Activated CD4-positive, alpha-beta memory T cell treated with anti-CD3 and anti-CD28 coated beads, Interleukin-2, amount 10 ng/mL, durations not matched to agents 7 days and 5 days (primary cell): ENCODE measurements around the gene PTPRU. TPM values are rescaled to one million over a fixed set of nuclear protein-coding genes. Genes with fewer than 3 reads are reported as not detected.
"Not testable (repeated sequence)": the region's sequence is repeated elsewhere in the genome, so short reads cannot be mapped to it uniquely, and the experiment has no call there.

Experiments used
- CTCF ChIA-PET: fragments of 350-600 bp; sonication (Branson Sonifier 250); formaldehyde crosslinking; loops from one replicate; lab custom pipeline; 2021; ENCODE audit warnings: antibody characterized with exemption, inconsistent platforms; lab: Charles Lee
- POLR2A ChIA-PET: fragments of 350-600 bp; sonication (Branson Sonifier 250); formaldehyde crosslinking; loops from one replicate; lab custom pipeline; 2021; ENCODE audit warnings: antibody characterized with exemption; lab: Charles Lee
- DNase-seq: peaks from one replicate; pipeline ENCODE4 v3.0.0-alpha.2; 2020
- H3K27ac Mint-ChIP-seq: one replicate; pipeline ENCODE4 v1.8.0; 2021; ENCODE audit warnings: mild to moderate bottlenecking, mixed read lengths
- H3K27me3 Mint-ChIP-seq: one replicate; pipeline ENCODE4 v1.8.0; 2021; ENCODE audit warnings: mixed read lengths
- H3K36me3 Mint-ChIP-seq: one replicate; pipeline ENCODE4 v1.8.0; 2021; ENCODE audit warnings: low read depth, mixed read lengths
- H3K4me1 Mint-ChIP-seq: one replicate; pipeline ENCODE4 v1.8.0; 2021; ENCODE audit warnings: mixed read lengths
- H3K4me3 Mint-ChIP-seq: one replicate; pipeline ENCODE4 v1.8.0; 2021; ENCODE audit warnings: mild to moderate bottlenecking, mixed read lengths
- H3K9me3 Mint-ChIP-seq: one replicate; pipeline ENCODE4 v1.8.0; 2021; ENCODE audit warnings: mixed read lengths
- total RNA-seq, 2 experiments: library from RNA; stranded (reverse); gene quantifications; one replicate each; pipeline ENCODE4 v1.2.3, GENCODE V29; 2021

Gene PTPRU
- total RNA-seq, 2 experiments from 2014 or later = 0.13 to 0.68 TPM

DNA sequence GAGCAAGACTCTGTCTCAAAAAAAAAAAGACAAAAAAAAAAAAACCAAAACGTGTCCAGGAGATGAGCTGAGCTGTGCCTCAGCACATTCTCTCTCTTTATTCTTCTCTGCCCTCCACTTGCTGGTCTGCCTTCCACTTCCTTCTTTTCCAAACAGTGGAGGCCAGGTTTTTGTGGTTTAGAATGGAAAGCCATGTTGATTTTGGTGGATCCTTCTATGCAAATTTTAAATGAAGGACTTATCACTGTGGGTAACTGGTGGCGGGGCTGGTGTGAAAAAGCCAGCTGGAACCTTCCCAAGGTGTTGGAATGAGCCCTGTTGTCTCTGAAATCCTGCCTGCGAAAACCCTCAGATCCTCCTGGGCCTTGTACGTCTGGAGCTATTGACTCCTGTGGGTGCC lies 61.9 kb downstream of the PTPRU start:
- H3K27me3 Mint-ChIP-seq = peaks cover 23% of the 10 kb centered on the region
- CTCF ChIA-PET = no interaction called here

DNA sequence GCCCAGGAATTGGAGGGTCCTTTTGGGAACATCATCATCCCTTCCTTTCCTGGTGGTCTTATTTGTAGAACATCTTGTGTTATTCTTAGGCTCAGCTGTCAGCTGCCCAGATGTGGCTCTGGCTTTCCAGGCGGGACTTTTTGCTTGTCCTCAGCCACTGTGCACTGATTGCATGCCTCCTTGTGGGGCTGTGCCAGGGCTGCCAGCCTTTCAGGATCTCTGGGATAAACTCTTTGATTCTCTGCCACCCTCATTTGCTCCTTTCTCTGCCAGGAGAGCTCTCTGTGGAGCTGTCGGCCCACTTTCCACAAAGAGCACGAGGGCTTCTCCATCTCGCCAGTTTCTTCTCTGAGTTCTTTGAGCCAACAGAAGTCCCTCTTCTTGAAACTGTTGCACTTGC lies 63.1 kb downstream of the PTPRU start:
- DNase-seq = no peak
- Mint-ChIP-seq H3K4me3 (no peak overlapping the region), H3K36me3 (no peaks in the 10 kb centered on the region), H3K27me3 (peaks cover 21% of the 10 kb centered on the region), H3K27ac (no peak overlapping the region), H3K4me1 (no peaks in the 10 kb centered on the region), H3K9me3 (peaks cover 3% of the 10 kb centered on the region)
- ChIA-PET CTCF (no interaction called here), POLR2A (no interaction called here)

More for the DNA sequence above, 61.9 kb downstream of the PTPRU start:
- Mint-ChIP-seq H3K4me3 (no peak overlapping the region), H3K9me3 (peaks cover 3% of the 10 kb centered on the region), H3K36me3 (no peaks in the 10 kb centered on the region), H3K27ac (no peak overlapping the region), H3K4me1 (no peaks in the 10 kb centered on the region)
- POLR2A ChIA-PET = no interaction called here
- no peak for DNase-seq

DNA sequence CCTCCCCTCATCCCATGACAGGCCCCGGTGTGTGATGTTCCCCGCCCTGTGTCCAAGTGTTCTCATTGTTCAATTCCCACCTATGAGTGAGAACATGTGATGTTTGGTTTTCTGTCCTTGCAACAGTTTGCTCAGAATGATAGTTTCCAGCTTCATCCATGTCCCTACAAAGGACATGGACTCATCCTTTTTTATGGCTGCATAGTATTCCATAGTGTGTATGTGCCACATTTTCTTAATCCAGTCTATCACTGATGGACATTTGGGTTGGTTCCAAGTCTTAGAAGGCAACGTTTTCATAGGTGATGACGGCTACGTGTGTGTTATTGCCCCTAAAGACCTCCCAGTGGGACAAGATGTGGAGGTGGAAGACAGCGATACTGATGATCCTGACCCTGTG lies 65.4 kb downstream of the PTPRU start:
- POLR2A ChIA-PET, CTCF ChIA-PET, H3K27ac Mint-ChIP-seq, H3K4me3 Mint-ChIP-seq, H3K9me3 Mint-ChIP-seq, H3K4me1 Mint-ChIP-seq, H3K36me3 Mint-ChIP-seq, DNase-seq: not testable (repeated sequence)
- H3K27me3 Mint-ChIP-seq = peaks cover 15% of the 10 kb centered on the region

DNA sequence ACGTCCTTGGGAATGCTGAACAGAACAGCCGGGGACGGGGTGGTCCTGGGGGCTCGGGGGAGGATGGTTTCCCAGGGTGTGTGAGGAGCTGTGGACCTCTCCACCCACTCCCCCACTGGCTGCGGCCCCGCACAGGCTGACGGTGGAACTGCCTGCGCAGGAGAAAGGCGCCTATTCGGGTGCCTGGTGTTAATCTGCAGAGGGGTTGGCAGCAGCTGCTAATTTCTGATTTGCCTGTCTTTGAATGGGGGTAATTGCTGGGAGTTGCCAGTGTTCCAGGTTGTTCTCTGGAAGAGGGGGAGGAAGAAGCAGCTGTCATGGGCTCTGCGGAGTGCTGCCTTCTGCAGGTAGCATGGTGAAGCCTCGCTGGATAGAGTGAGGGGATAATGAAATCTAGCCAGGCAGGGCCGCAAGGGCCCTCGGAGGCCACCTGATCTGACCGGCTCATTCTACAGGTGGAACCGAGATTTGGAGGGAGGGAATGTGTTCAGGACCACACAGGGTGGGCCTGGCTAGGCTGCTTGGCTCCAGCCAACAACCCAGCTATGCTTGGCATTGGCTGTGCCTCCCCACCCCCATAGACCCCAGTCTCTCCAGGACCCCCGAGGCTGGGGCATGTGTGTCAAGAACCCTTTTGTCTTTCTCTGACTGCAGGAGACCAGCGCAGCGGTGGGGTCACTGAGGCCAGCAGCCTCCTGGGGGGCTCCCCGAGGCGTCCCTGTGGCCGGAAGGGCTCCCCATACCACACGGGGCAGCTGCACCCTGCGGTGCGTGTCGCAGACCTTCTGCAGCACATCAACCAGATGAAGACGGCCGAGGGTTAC lies 67.1 kb downstream of the PTPRU start:
- ChIA-PET CTCF (no interaction called here), POLR2A (no interaction called here)
- H3K9me3 Mint-ChIP-seq = peaks cover 3% of the 10 kb centered on the region

DNA sequence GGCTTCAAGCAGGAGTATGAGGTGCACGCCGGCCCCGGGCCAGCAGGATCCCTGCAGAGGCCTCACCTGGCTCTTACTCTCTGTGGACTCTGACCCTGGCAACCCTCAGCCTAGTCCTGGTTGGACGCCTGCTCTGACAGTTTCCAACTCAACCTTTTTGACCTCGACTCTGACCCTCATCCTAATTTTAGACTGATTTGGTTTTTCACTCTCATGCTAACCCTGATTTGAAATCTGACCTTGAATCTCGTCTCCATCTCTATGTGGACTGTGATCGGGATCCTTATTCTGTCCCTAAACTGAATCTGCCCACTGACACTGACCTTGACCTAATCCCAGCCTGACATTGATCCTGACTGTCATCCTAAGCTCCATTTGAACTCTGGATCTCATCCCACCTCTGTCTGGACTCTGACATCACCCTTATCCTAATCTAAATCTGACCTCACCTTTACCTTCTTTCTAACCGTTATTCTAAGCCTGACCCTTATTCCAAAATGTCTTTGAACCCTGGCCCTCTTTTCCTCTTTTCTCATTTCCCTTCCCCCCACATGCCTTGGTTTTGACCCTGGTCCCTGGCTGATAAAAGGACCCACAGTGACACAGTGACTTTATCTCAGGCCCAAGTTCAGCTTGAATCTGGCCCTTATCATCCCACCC lies 67.8 kb downstream of the PTPRU start:
- peaks cover 3% of the 10 kb centered on the region for H3K9me3 Mint-ChIP-seq
- H3K36me3 Mint-ChIP-seq = no peaks in the 10 kb centered on the region
- H3K27ac Mint-ChIP-seq = no peak overlapping the region
- H3K4me3 Mint-ChIP-seq = no peak overlapping the region
- no peaks in the 10 kb centered on the region for H3K4me1 Mint-ChIP-seq
- CTCF ChIA-PET = no interaction called here
- no peak for DNase-seq
- H3K27me3 Mint-ChIP-seq = peaks cover 6% of the 10 kb centered on the region
- POLR2A ChIA-PET = no interaction called here

More for the DNA sequence above, 67.1 kb downstream of the PTPRU start:
- no peak overlapping the region for H3K27ac Mint-ChIP-seq
- DNase-seq = no peak
- peaks cover 9% of the 10 kb centered on the region for H3K27me3 Mint-ChIP-seq
- no peaks in the 10 kb centered on the region for H3K36me3 Mint-ChIP-seq
- H3K4me1 Mint-ChIP-seq = no peaks in the 10 kb centered on the region
- H3K4me3 Mint-ChIP-seq = no peak overlapping the region

DNA sequence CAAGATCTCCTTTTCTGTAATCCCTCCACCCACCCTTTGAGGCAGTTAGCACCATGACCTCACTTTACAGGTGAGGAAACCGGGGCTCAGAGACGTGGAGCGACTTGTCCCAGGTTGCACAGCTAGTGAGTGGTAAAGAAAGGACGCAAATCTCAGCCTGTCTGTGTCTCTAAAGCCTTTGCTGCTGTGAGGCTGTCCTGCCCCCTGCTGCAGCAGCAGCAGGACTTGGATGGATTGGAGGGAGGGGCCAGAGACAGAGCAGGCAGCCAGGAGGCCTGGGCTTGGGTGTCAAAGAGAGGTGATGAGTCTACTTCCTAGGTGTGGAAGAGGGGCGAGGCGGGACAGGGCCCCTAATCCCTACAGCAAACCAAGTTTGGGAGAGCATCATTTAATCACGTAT lies 69.6 kb downstream of the PTPRU start:
- CTCF ChIA-PET = no interaction called here
- H3K4me3 Mint-ChIP-seq = no peak overlapping the region
- peaks cover 4% of the 10 kb centered on the region for H3K27me3 Mint-ChIP-seq
- no peak overlapping the region for H3K27ac Mint-ChIP-seq
- peaks cover 3% of the 10 kb centered on the region for H3K9me3 Mint-ChIP-seq
- no peak for DNase-seq
- no peaks in the 10 kb centered on the region for H3K36me3 Mint-ChIP-seq
- POLR2A ChIA-PET = no interaction called here
- H3K4me1 Mint-ChIP-seq = no peaks in the 10 kb centered on the region

DNA sequence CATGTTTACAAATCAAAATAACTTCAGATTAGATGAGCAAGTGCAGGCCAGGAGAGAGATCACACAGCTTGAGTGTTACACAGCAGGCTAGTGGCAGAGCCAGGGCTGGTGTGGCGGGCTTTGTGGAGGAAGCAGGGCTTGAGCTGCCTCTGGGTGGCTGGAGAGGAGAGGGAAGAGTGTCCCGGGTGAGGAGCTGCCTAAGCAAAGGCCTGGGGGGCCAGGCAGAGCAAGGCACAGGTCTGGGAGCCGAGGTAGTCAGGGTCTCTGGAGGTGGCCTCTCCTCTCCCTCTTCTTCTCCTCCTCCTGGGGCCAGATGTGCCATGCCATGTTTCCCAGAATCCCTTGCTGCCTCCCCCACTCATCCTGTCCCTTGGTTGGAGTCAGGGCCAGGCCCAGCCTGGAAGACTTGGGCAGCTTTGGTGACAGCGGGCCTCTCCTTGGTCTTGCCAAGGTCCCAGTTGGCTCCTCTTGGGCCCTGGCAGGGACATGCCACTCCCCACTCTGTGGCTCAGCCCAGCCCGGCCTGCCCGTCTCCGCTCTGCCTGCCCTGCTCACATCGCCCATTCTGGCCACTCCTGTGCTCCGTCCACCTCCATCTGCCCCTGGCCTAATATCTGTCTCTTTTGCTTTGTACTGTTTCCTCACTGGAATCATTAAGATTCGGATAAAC lies 70.3 kb downstream of the PTPRU start:
- DNase-seq = no peak
- Mint-ChIP-seq H3K4me1 (no peaks in the 10 kb centered on the region), H3K36me3 (no peaks in the 10 kb centered on the region), H3K27ac (no peak overlapping the region), H3K9me3 (peaks cover 3% of the 10 kb centered on the region), H3K27me3 (peaks cover 4% of the 10 kb centered on the region), H3K4me3 (no peak overlapping the region)
- ChIA-PET CTCF (no interaction called here), POLR2A (no interaction called here)

DNA sequence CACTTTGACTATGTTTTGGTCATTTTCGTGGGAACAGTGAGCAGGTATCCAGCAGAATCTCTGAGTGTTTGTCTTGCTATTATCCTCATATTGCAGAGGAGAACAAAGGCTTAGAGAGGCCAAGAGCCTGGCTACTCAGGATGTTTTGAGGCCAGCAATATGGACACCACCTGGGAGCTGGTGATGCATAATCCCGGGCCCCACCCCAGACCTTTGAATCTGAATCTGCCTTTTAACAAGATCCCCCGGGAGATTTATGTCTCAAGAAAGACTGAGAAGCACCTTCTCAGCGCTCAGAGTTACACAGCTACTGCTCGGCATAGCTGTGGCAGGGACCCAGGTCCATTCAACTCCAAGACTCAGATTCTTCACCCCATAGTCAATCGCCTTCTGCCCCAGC lies 72.8 kb downstream of the PTPRU start:
- H3K9me3 Mint-ChIP-seq = no peaks in the 10 kb centered on the region
- H3K4me3 Mint-ChIP-seq = no peak overlapping the region
- no peaks in the 10 kb centered on the region for H3K36me3 Mint-ChIP-seq
- no peak overlapping the region for H3K27ac Mint-ChIP-seq
- CTCF ChIA-PET = no interaction called here
- no peaks in the 10 kb centered on the region for H3K4me1 Mint-ChIP-seq
- peaks cover 4% of the 10 kb centered on the region for H3K27me3 Mint-ChIP-seq
- POLR2A ChIA-PET = no interaction called here
- DNase-seq = no peak

DNA sequence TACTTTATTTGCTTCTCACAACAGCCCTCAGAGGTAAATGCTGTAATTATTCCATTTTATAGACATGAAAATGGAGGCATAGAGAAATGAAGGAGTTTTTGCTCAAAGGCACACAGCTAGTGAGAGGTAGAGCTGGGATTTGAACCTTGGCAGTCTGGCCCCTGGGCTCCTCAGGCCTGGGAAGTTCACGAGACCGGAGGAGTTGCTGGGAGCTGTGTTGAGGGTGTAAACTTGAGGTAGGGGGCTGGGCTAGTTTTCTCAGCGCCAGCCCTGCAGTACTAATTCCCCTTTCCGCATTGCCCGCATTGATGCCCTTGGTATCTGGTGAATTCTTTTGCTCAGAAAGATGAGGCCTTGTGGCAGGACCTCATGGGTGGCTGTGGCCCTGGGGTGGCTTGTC lies 73.3 kb downstream of the PTPRU start:
- Mint-ChIP-seq H3K27ac (no peak overlapping the region), H3K4me1 (no peaks in the 10 kb centered on the region), H3K27me3 (peaks cover 4% of the 10 kb centered on the region), H3K4me3 (no peak overlapping the region), H3K9me3 (no peaks in the 10 kb centered on the region), H3K36me3 (no peaks in the 10 kb centered on the region)
- POLR2A ChIA-PET = no interaction called here
- DNase-seq = no peak
- CTCF ChIA-PET = no interaction called here

DNA sequence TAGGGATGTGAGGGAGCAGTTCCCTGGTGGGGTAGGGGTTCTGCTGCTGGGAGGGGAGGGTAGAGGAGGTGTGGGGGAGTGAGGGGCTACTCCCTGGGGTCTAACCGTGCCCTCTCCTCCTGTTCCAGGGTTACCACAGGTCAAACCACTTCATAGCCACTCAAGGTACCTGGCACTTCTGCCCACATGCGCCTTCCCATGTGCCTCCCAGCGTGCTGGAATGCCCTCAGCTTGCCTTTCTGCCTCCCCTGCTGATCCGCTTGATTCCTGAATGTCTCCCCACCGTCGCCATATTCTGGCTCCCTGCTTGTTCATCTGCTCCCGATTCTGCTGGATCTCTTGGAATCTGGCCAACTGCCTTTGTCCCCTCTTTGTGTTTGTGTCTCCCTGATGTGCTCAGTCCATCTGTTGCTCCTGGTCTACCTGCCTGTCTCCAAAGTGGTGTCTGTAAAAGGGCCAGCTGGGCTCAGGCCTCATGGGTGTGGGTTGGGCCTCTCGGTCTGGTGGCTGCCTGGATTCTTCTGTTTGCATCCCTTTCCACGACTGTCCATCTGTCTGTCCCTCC lies 74.4 kb downstream of the PTPRU start:
- POLR2A ChIA-PET = no interaction called here

DNA sequence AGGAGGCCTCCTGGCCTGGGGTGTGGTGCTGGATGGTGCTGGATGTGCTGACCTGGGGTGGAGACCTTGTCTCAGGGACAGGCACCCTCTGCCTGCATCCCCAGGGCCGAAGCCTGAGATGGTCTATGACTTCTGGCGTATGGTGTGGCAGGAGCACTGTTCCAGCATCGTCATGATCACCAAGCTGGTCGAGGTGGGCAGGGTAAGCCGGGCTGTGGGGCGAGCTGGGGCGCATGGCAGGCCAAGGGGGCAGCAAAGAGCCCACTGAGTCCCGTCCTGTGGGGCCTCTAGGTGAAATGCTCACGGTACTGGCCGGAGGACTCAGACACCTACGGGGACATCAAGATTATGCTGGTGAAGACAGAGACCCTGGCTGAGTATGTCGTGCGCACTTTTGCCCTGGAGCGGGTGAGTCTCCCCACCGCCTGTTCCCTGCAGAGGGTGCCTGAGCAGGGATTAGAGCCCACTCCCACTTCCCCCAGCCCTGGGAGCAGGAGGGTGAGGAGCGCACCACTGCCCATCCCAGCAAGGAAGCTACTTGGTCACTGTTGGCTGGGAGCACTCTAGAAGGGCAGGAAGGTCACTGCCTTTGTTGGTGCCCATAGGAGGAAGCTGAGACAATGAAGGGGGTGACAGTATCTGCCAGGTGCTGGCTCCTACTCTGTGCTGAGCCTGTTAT lies 75.2 kb downstream of the PTPRU start:
- no peaks in the 10 kb centered on the region for H3K36me3 Mint-ChIP-seq
- peaks cover 4% of the 10 kb centered on the region for H3K27me3 Mint-ChIP-seq
- H3K27ac Mint-ChIP-seq = no peak overlapping the region
- ChIA-PET POLR2A (no interaction called here), CTCF (no interaction called here)
- no peaks in the 10 kb centered on the region for H3K4me1 Mint-ChIP-seq
- no peak for DNase-seq
- no peaks in the 10 kb centered on the region for H3K9me3 Mint-ChIP-seq
- no peak overlapping the region for H3K4me3 Mint-ChIP-seq

More for the DNA sequence above, 74.4 kb downstream of the PTPRU start:
- no peak overlapping the region for H3K4me3 Mint-ChIP-seq
- CTCF ChIA-PET = no interaction called here
- no peak overlapping the region for H3K27ac Mint-ChIP-seq
- peaks cover 4% of the 10 kb centered on the region for H3K27me3 Mint-ChIP-seq
- no peaks in the 10 kb centered on the region for H3K36me3 Mint-ChIP-seq
- DNase-seq = no peak
- H3K9me3 Mint-ChIP-seq = no peaks in the 10 kb centered on the region
- H3K4me1 Mint-ChIP-seq = no peaks in the 10 kb centered on the region

DNA sequence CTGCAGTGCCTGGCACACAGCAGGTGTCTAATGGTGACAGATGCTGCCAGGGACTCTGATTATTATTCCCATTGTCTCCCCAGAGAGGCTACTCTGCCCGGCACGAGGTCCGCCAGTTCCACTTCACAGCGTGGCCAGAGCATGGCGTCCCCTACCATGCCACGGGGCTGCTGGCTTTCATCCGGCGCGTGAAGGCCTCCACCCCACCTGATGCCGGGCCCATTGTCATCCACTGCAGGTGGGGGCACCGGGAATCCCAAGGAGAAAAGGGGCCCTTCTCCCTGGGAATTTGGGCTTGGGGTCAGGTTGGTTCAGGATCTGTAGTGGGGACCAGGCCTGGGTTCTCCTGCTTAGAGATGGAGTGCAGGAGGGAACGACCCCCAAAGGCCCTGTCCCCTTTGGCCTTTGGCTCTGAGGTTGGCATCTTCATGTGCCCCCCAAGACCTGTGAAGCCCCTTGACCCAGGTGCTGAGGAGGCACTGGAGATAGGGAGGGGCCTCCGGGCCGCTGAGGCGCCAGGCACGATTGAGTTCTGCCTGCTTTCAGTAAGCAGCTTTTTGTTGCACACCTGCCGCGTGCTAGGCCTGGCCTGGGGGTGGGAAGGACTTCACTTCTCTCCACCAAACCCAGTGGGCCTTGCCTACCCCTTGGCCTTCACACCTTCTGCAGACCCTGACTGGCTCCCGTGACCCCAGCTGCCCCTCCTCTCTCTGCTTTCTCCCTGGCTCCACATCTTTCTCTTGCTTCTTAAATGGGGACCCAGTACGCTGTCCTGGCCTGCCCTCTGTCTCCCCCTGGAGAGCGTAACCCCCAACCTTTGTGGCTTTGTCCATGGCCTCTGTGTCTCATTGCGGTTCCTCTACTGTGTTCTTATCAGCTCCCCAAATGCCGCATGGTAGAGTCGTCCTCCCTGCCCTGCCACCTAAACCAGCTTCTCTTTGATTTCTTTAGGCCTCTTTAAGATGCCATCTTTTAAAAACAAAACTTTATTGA lies 76.4 kb downstream of the PTPRU start:
- H3K4me1 Mint-ChIP-seq = no peaks in the 10 kb centered on the region

More for the DNA sequence above, 76.4 kb downstream of the PTPRU start:
- Mint-ChIP-seq H3K9me3 (no peaks in the 10 kb centered on the region), H3K36me3 (no peaks in the 10 kb centered on the region), H3K4me3 (no peak overlapping the region), H3K27me3 (peaks cover 2% of the 10 kb centered on the region), H3K27ac (no peak overlapping the region)
- POLR2A ChIA-PET = no interaction called here
- CTCF ChIA-PET = no interaction called here
- DNase-seq = no peak
